WTC11 (cell line): ENCODE measurements around the gene EPHA4.

Experiments
- CTCF ChIP-seq: fragments of 200-600 bp; IDR thresholded peaks from 2 replicates; pipeline ENCODE4 v1.8.0; 2022; ENCODE audit warnings: antibody characterized with exemption
- PREB ChIP-seq: sonication (generic); formaldehyde crosslinking; IDR thresholded peaks from 2 replicates; pipeline ENCODE4 v1.8.1; 2022; ENCODE audit warnings: mild to moderate bottlenecking, missing genetic modification reagents, moderate library complexity, borderline replicate concordance
- TCF7 ChIP-seq: sonication (generic); formaldehyde crosslinking; IDR thresholded peaks from 2 replicates; pipeline ENCODE4 v1.8.0; 2022; ENCODE audit warnings: mild to moderate bottlenecking, low read depth, missing genetic modification reagents, moderate library complexity

- TF ChIP-seq PREB (CRISPR knock-in tag) (no peak), CTCF (no peak), TCF7 (CRISPR knock-in tag) (no peak)
These were observed 179.7 kb downstream of the EPHA4 start for GRCh38 chr2:221392228-221392881.
